Measurements from ENCODE around the gene FILIP1L.

The FILIP1L gene

GRCh38 chr3:99855900-99856299 is 258.4 kb downstream of the FILIP1L start:
- no peak for DNase-seq
- Histone ChIP-seq H3K4me1 (peaks cover 4% of the 10 kb centered on the region; the same call in 1 of the 2 replicates), H3K4me3 (ENCODE audit: low read depth, low read length) (no peak overlapping the region), H3K36me3 (no peaks in the 10 kb centered on the region), H3K27me3 (no peaks in the 10 kb centered on the region), H3K9me3 (no peaks in the 10 kb centered on the region)
- TF ChIP-seq CTCF (IDR thresholded peaks at IDR 0.05; ENCODE audit: low read depth, low read length) = no peak

GRCh38 chr3:99854756-99855298 is 259.5 kb downstream of the FILIP1L start:
- Histone ChIP-seq H3K36me3 (no peaks in the 10 kb centered on the region), H3K4me3 (ENCODE audit: low read depth, low read length) (no peak overlapping the region), H3K9me3 (no peaks in the 10 kb centered on the region), H3K4me1 (peaks cover 2% of the 10 kb centered on the region; the same call in 1 of the 2 replicates), H3K27me3 (no peaks in the 10 kb centered on the region)
- DNase-seq = no peak
- no peak for TF ChIP-seq CTCF (IDR thresholded peaks at IDR 0.05; ENCODE audit: low read depth, low read length)

- H3K4me1 ChIP-seq = no peaks in the 10 kb centered on the region
- no peak for DNase-seq
- H3K36me3 ChIP-seq = no peaks in the 10 kb centered on the region
Observed at GRCh38 chr3:99852851-99853250, 261.4 kb downstream of the FILIP1L start.

GRCh38 chr3:99851955-99852354 is 262.3 kb downstream of the FILIP1L start:
- no peak for DNase-seq
- Histone ChIP-seq H3K4me1 (no peaks in the 10 kb centered on the region), H3K27me3 (no peaks in the 10 kb centered on the region), H3K9me3 (no peaks in the 10 kb centered on the region), H3K4me3 (ENCODE audit: low read depth, low read length) (no peak overlapping the region), H3K36me3 (no peaks in the 10 kb centered on the region)
- TF ChIP-seq CTCF (IDR thresholded peaks at IDR 0.05; ENCODE audit: low read depth, low read length) = no peak

More at GRCh38 chr3:99852851-99853250, 261.4 kb downstream of the FILIP1L start:
- Histone ChIP-seq H3K9me3 (no peaks in the 10 kb centered on the region), H3K27me3 (no peaks in the 10 kb centered on the region), H3K4me3 (ENCODE audit: low read depth, low read length) (no peak overlapping the region)
- TF ChIP-seq CTCF (IDR thresholded peaks at IDR 0.05; ENCODE audit: low read depth, low read length) = no peak

- TF ChIP-seq CTCF (IDR thresholded peaks at IDR 0.05; ENCODE audit: low read depth, low read length) = no peak
- Histone ChIP-seq H3K36me3 (no peaks in the 10 kb centered on the region), H3K4me1 (no peaks in the 10 kb centered on the region), H3K9me3 (no peaks in the 10 kb centered on the region), H3K4me3 (ENCODE audit: low read depth, low read length) (no peak overlapping the region), H3K27me3 (no peaks in the 10 kb centered on the region)
- no peak for DNase-seq
Observed at GRCh38 chr3:99850608-99851007, 263.7 kb downstream of the FILIP1L start.

GRCh38 chr3:99848433-99848832 is 265.9 kb downstream of the FILIP1L start:
- H3K36me3 ChIP-seq = no peaks in the 10 kb centered on the region
- no peak for DNase-seq
- no peak overlapping the region for H3K4me3 ChIP-seq (ENCODE audit: low read depth, low read length)
- no peak for TF ChIP-seq CTCF (IDR thresholded peaks at IDR 0.05; ENCODE audit: low read depth, low read length)
- H3K4me1 ChIP-seq = no peaks in the 10 kb centered on the region
- H3K27me3 ChIP-seq = no peaks in the 10 kb centered on the region
- H3K9me3 ChIP-seq = no peaks in the 10 kb centered on the region

Data from BE2C (cell line).